Activated CD8-positive, alpha-beta T cell treated with anti-CD3 and anti-CD28 coated beads, Interleukin-2, amount 10 ng/mL, durations not matched to agents 7 days and 5 days (primary cell): ENCODE results near the gene DCLRE1C. TPM values are rescaled to one million over a fixed set of nuclear protein-coding genes. Genes with fewer than 3 reads are reported as not detected.
"Not testable (repeated sequence)": the region's sequence is repeated elsewhere in the genome, so short reads cannot be mapped to it uniquely, and the experiment has no call there.

ENCODE experiments used
- ATAC-seq: fragments of 150-1000 bp; cut with Tn5 transposase; one replicate; pipeline ENCODE4 v1.10.0; 2021; ENCODE audit warnings: moderate library complexity
- CTCF ChIA-PET: fragments of 350-600 bp; sonication (Branson Sonifier 250); formaldehyde crosslinking; loops from one replicate; lab custom pipeline; 2021; ENCODE audit warnings: antibody characterized with exemption; lab: Charles Lee
- POLR2A ChIA-PET: fragments of 350-600 bp; sonication (Branson Sonifier 250); formaldehyde crosslinking; loops from one replicate; lab custom pipeline; 2021; ENCODE audit warnings: antibody characterized with exemption; lab: Charles Lee
- DNase-seq: peaks from one replicate; pipeline ENCODE4 v3.0.0-alpha.2; 2020
- H3K27ac Mint-ChIP-seq: one replicate; pipeline ENCODE4 v1.8.0; 2021; ENCODE audit warnings: mild to moderate bottlenecking, mixed read lengths
- H3K27me3 Mint-ChIP-seq: one replicate; pipeline ENCODE4 v1.8.0; 2021; ENCODE audit warnings: low read depth, mixed read lengths
- H3K36me3 Mint-ChIP-seq: one replicate; pipeline ENCODE4 v1.8.0; 2021; ENCODE audit warnings: low read depth, mixed read lengths
- H3K4me1 Mint-ChIP-seq: one replicate; pipeline ENCODE4 v1.8.0; 2021; ENCODE audit warnings: low read depth, mixed read lengths
- H3K4me3 Mint-ChIP-seq: one replicate; pipeline ENCODE4 v1.8.0; 2021; ENCODE audit warnings: mild to moderate bottlenecking, mixed read lengths
- H3K9me3 Mint-ChIP-seq: one replicate; pipeline ENCODE4 v1.8.0; 2022; ENCODE audit warnings: mixed read lengths; ENCODE audit not compliant: insufficient read depth
- total RNA-seq, 2 experiments: library from RNA; stranded (reverse); gene quantifications; one replicate each; pipeline ENCODE4 v1.2.3, GENCODE V29; 2021

DCLRE1C gene
- total RNA-seq, 2 experiments from 2014 or later, result 50.7 to 58.3 TPM

GRCh38 chr10:14942147-14942949 lies 11.5 kb downstream of the DCLRE1C start:
- DNase-seq, POLR2A ChIA-PET, H3K4me3 Mint-ChIP-seq, CTCF ChIA-PET, H3K27me3 Mint-ChIP-seq, H3K9me3 Mint-ChIP-seq, ATAC-seq: not testable (repeated sequence)
- peaks cover 47% of the 10 kb centered on the region for H3K4me1 Mint-ChIP-seq
- peaks cover 60% of the 10 kb centered on the region for H3K36me3 Mint-ChIP-seq
- H3K27ac Mint-ChIP-seq, result peak overlapping the region; percentile 35

- CTCF ChIA-PET, H3K27me3 Mint-ChIP-seq, H3K9me3 Mint-ChIP-seq, H3K4me3 Mint-ChIP-seq: not testable (repeated sequence)
- peak overlapping the region; percentile 39 for H3K27ac Mint-ChIP-seq
- ATAC-seq, result peak; percentile 50
- peaks cover 36% of the 10 kb centered on the region for H3K4me1 Mint-ChIP-seq
- DNase-seq, result peak; percentile 50
- H3K36me3 Mint-ChIP-seq, result peaks cover 57% of the 10 kb centered on the region
- POLR2A ChIA-PET, result interaction anchor here (0.5 kb wide), 1 partner anchor 24 kb away, joined by 4 read pairs; no protein-coding TSS in a partner anchor
Measured at GRCh38 chr10:14938971-14939370, 14.9 kb downstream of the DCLRE1C start.

GRCh38 chr10:14936584-14936983 lies 17.3 kb downstream of the DCLRE1C start:
- DNase-seq (no peak), ATAC-seq (no peak)
- Mint-ChIP-seq H3K4me3 (no peak overlapping the region), H3K27ac (no peak overlapping the region), H3K27me3 (no peaks in the 10 kb centered on the region), H3K9me3 (no peaks in the 10 kb centered on the region), H3K36me3 (peaks cover 57% of the 10 kb centered on the region), H3K4me1 (peaks cover 17% of the 10 kb centered on the region)
- ChIA-PET POLR2A (no interaction called here), CTCF (no interaction called here)

GRCh38 chr10:14930610-14931009 lies 23.3 kb downstream of the DCLRE1C start:
- POLR2A ChIA-PET, result interaction anchor here (0.6 kb wide), 1 partner anchor 272 kb away, joined by 3 read pairs; no protein-coding TSS in a partner anchor
- CTCF ChIA-PET, result no interaction called here
- ATAC-seq (no peak), DNase-seq (no peak)
- Mint-ChIP-seq H3K27me3 (no peaks in the 10 kb centered on the region), H3K36me3 (peaks cover 69% of the 10 kb centered on the region), H3K27ac (no peak overlapping the region), H3K4me1 (no peaks in the 10 kb centered on the region), H3K9me3 (no peaks in the 10 kb centered on the region), H3K4me3 (no peak overlapping the region)

GRCh38 chr10:14926722-14927416 lies 27.0 kb downstream of the DCLRE1C start:
- no peak for ATAC-seq
- ChIA-PET POLR2A (interaction anchor here (0.6 kb wide), 1 partner anchor 26 kb away, joined by 3 read pairs; no protein-coding TSS in a partner anchor), CTCF (no interaction called here)
- Mint-ChIP-seq H3K27ac (peak overlapping the region; percentile 40), H3K9me3 (no peaks in the 10 kb centered on the region), H3K4me3 (no peak overlapping the region), H3K4me1 (no peaks in the 10 kb centered on the region), H3K36me3 (peaks cover 72% of the 10 kb centered on the region), H3K27me3 (no peaks in the 10 kb centered on the region)
- DNase-seq, result no peak

- DNase-seq (no peak), ATAC-seq (no peak)
- Mint-ChIP-seq H3K27me3 (no peaks in the 10 kb centered on the region), H3K27ac (no peak overlapping the region), H3K36me3 (peaks cover 73% of the 10 kb centered on the region), H3K4me1 (no peaks in the 10 kb centered on the region), H3K4me3 (no peak overlapping the region), H3K9me3 (no peaks in the 10 kb centered on the region)
- POLR2A ChIA-PET, result interaction anchor here (0.6 kb wide), 1 partner anchor 25 kb away, joined by 3 read pairs; no protein-coding TSS in a partner anchor
- CTCF ChIA-PET, result no interaction called here
Measured at GRCh38 chr10:14926061-14926470, 27.8 kb downstream of the DCLRE1C start.

GRCh38 chr10:14925268-14925667 lies 28.6 kb downstream of the DCLRE1C start:
- H3K27ac Mint-ChIP-seq, result no peak overlapping the region
- no peak for ATAC-seq
- H3K36me3 Mint-ChIP-seq, result peaks cover 75% of the 10 kb centered on the region
- no peak overlapping the region for H3K4me3 Mint-ChIP-seq
- ChIA-PET POLR2A (no interaction called here), CTCF (no interaction called here)
- H3K4me1 Mint-ChIP-seq, result no peaks in the 10 kb centered on the region
- H3K27me3 Mint-ChIP-seq, result no peaks in the 10 kb centered on the region
- DNase-seq, result no peak
- H3K9me3 Mint-ChIP-seq, result no peaks in the 10 kb centered on the region

GRCh38 chr10:14924013-14924412 lies 29.9 kb downstream of the DCLRE1C start:
- H3K4me1 Mint-ChIP-seq, result no peaks in the 10 kb centered on the region
- no peak overlapping the region for H3K27ac Mint-ChIP-seq
- H3K27me3 Mint-ChIP-seq, result no peaks in the 10 kb centered on the region
- peaks cover 81% of the 10 kb centered on the region for H3K36me3 Mint-ChIP-seq
- POLR2A ChIA-PET, result interaction anchor here (0.5 to 1.4 kb wide), 2 partner anchors 24 to 471 kb away, joined by 3 read pairs; no protein-coding TSS in a partner anchor
- no peaks in the 10 kb centered on the region for H3K9me3 Mint-ChIP-seq
- no peak for DNase-seq
- no peak for ATAC-seq
- no peak overlapping the region for H3K4me3 Mint-ChIP-seq
- CTCF ChIA-PET, result interaction anchor here (1.0 to 1.7 kb wide), 2 partner anchors 20 to 30 kb away, joined by 4 to 5 read pairs; partner anchors contain the start of gene DCLRE1C

- H3K27me3 Mint-ChIP-seq, result no peaks in the 10 kb centered on the region
- ChIA-PET POLR2A (no interaction called here), CTCF (no interaction called here)
- peaks cover 15% of the 10 kb centered on the region for H3K4me1 Mint-ChIP-seq
- ATAC-seq (no peak), DNase-seq (no peak)
- H3K4me3 Mint-ChIP-seq, result no peak overlapping the region
- H3K9me3 Mint-ChIP-seq, result peaks cover 27% of the 10 kb centered on the region
- no peak overlapping the region for H3K27ac Mint-ChIP-seq
- peaks cover 96% of the 10 kb centered on the region for H3K36me3 Mint-ChIP-seq
Measured at GRCh38 chr10:14918964-14919363, 34.9 kb downstream of the DCLRE1C start.

- DNase-seq (no peak), ATAC-seq (no peak)
- Mint-ChIP-seq H3K4me1 (peaks cover 20% of the 10 kb centered on the region), H3K36me3 (peaks cover 96% of the 10 kb centered on the region), H3K27me3 (no peaks in the 10 kb centered on the region), H3K4me3 (no peak overlapping the region), H3K27ac (no peak overlapping the region), H3K9me3 (peaks cover 27% of the 10 kb centered on the region)
- POLR2A ChIA-PET, result no interaction called here
- CTCF ChIA-PET, result no interaction called here
Measured at GRCh38 chr10:14917827-14918226, 36.1 kb downstream of the DCLRE1C start.

GRCh38 chr10:14916600-14916999 lies 37.3 kb downstream of the DCLRE1C start:
- ChIA-PET CTCF (no interaction called here), POLR2A (no interaction called here)
- peaks cover 96% of the 10 kb centered on the region for H3K36me3 Mint-ChIP-seq
- no peak overlapping the region for H3K4me3 Mint-ChIP-seq
- H3K4me1 Mint-ChIP-seq, result peaks cover 20% of the 10 kb centered on the region
- ATAC-seq, result no peak
- no peaks in the 10 kb centered on the region for H3K27me3 Mint-ChIP-seq
- no peak overlapping the region for H3K27ac Mint-ChIP-seq
- no peak for DNase-seq
- H3K9me3 Mint-ChIP-seq, result peaks cover 27% of the 10 kb centered on the region

GRCh38 chr10:14911801-14912200 lies 42.1 kb downstream of the DCLRE1C start:
- DNase-seq (no peak), ATAC-seq (no peak)
- Mint-ChIP-seq H3K27me3 (no peaks in the 10 kb centered on the region), H3K9me3 (peaks cover 18% of the 10 kb centered on the region), H3K27ac (no peak overlapping the region), H3K4me3 (no peak overlapping the region), H3K36me3 (peaks cover 98% of the 10 kb centered on the region), H3K4me1 (peaks cover 22% of the 10 kb centered on the region)
- POLR2A ChIA-PET, result no interaction called here
- CTCF ChIA-PET, result no interaction called here
